GM18868 (cell line): ENCODE data around the gene CPS1.

ENCODE experiments used
- ATAC-seq: cut with Tn5 transposase; IDR thresholded peaks from one replicate; pipeline ENCODE4 v1.9.1; 2021; ENCODE audit warnings: mild to moderate bottlenecking, moderate library complexity; ENCODE audit not compliant: unreplicated experiment

CPS1 gene

DNA sequence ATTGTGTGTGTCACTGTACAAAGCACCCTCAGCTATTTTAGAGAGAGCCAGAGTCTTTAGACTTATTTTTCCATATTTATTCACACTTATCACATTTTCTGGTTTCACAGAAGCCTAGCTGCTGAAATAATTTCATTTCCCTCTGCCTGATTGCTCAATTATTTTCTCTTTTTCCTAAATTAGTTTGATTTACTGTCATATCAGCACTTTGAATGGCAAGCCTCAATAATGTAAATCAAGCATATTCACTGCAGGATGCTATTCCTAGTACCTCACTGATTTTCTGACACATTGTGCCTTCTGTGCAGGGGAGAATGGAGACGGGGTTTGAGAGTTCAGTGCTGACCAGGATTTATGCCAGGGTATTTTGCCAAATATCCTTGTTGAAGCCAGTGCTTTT, 48.3 kb downstream of the CPS1 start:
- ATAC-seq = no peak

DNA sequence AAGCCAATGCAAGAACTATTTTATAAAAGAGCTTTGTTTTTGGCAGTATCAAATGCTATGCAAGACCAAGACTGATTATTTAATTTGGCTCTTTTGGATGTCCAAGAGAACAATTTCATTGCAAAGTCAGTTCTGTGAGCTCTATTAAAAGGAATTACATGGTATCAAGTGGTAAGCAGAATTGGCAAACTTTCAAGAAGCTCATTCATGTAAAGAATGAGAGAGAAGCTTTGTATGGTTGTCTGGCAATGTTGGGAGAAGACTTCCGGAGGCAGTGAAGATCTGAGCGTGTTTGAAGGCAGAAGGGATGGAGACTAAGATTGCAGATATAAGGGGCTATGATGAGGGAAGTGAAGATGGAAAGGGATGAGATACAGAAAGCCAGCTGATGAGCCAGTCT, 49.6 kb downstream of the CPS1 start:
- no peak for ATAC-seq

DNA sequence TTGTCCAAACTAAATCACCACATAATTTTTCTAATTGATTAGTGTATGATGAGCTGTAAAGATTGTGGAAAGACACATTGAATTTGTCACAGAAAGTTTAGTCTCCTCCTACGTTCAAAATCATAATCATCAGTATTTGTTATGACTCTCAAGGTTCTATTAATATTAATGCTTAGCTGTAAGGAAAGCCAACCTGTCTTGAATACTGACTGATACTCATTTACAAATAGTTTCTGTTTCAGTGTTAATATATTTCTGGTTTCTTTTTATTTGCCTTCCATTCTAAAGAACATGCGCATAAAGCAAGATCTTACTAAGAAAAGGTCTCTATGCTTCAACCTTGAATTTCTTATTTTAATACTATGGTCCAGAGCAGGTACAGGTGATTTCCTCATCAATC, 55.1 kb downstream of the CPS1 start:
- ATAC-seq = peak; percentile 81

DNA sequence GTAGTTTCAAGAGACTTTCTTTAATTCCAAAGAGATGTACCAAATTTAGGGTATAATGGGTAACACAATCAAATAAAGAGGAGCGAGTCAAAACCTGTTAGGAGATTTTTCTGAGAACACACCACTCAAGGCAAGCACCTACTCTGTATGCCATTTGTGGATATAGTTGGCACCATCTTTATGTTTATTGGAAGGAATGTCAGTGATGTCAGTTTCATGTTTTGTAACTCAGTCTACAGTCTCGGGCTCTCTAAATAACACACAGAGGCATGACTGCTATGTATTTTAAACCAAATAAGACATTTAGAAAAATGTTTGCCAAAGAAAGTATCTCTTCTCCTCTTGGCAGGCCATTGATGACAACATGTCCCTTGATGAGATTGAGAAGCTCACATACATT, 59.7 kb downstream of the CPS1 start:
- ATAC-seq = no peak

DNA sequence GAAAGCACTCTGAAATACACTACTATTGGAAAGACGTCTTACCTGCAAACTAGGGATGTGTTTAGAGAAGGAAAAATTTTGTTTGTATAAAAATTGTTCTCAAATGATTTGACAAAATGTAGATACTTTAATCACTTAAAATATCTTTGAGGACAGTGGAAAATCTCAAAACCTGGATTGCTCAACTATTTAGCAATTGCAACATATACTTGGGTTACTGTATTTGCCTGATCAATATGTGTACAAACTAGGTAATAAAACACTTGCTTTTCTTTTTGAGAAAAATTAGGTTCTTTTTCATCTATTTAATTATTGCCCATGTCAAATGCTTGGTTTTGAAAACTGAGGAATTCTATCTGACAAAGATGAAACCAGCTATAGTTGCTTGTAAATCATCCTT, 60.9 kb downstream of the CPS1 start:
- no peak for ATAC-seq

DNA sequence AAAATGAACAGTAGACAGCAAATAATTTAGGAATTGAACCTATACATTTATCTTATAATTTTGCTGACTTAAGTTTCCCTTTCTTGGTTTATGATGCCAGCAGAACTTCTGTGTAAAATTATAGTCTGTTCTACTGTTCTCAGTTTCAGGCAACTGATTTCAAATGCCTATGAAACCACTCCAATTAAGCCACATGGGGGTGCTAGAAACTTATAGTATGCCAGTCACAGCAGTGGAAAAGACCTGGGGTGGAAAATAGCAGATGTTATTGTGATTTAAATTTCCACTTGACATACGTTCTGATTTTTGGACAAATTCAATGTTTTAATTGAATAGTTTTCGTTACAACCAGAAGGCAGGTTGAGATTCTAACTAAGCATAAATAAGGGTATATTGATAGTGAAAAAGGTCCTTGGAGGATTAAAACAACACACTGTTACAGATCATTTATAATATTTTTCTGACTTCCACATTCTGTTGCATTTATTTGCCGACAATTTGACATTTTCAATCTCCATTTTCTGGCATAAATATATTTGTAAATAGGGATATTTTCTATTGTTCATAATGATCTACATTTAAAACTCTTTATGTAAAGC, 61.4 kb downstream of the CPS1 start:
- ATAC-seq = peak; percentile 90

DNA sequence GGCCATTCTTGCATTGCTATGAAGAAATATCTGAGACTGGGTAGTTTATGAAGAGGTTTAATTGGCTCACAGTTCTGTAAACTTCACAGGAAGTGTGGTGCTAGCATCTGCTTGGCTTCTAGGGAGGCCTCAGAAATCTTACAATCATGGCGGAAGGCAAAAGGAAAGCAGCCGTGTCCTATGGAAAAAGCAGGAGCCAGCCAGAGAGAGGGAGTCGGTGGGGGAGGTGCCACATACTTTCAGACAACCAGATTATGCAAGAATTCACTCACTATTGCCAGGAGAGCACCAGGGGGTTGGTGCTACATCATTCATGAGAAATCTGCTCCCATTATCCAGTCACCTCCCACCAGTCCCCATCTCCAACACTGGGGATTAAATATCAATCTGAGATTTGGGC, 64.1 kb downstream of the CPS1 start:
- ATAC-seq = no peak

DNA sequence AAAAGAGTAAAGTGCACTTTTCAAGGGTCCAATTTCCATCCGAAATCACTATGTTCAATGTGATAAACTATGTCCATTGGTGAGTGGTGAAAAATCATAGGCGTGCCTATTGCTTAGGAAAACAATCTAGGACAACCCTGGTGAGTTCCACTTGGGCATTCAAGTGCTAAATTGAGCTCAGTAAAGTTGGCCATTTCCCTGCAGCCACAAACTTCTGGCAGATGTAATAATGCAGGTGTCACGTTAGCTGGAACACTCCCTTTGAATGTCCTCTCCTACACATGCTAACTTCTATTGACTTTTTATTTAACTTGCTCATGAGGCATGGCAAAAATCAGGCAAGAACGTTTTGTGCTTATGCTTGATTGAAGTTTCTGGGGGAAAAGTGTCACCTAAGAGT, 67.1 kb downstream of the CPS1 start:
- no peak for ATAC-seq

DNA sequence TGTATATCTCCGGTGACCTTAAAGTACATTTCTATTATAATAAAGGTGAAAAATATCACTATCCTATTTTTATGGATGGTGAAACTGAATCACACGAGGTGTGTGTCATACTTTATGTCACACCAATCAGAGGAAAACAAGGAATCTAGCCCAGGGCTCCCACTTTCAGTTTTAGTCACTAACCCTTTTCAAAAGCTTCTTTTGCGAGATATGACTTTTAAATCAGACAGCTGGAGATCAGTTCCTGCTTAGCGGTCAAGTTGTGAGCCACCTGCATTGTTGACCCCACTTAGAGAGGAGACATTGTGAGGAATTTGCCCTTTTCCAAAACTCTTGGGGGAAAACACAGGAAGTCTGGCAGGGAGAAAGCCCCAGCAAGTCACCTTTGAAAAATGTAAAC, 70.5 kb downstream of the CPS1 start:
- no peak for ATAC-seq

DNA sequence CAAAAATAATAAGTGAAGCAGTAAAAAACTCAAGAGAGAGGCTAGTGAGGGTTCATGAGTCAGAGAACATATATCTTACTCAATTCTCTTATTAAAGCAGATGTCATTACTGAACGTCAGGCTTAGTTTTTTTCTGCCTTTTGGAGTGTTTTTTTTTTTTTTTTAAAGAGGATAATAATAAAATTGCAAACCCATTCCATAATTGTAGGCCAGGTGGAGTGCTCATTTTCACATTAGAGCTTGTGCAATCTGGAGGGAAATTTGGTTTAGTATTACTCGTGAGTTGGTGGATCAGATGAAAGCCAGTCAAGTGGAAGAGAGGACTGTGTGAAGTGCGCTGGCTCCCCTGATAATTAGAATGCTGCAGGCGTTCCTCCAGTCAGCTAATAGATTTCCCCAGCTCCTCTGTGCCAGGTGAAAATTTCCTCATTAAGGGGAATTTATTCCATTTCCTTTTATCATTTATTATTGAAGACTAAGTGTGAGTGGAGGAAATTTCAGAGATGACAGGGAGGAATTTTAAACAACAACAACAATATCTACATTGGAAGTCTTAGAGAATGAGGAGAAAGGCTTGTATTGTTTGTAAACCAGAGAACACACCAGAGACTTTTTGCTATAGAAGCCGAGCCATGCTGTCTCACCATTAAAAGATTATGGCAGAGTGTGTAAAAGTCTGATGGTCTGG, 74.6 kb downstream of the CPS1 start:
- no peak for ATAC-seq

DNA sequence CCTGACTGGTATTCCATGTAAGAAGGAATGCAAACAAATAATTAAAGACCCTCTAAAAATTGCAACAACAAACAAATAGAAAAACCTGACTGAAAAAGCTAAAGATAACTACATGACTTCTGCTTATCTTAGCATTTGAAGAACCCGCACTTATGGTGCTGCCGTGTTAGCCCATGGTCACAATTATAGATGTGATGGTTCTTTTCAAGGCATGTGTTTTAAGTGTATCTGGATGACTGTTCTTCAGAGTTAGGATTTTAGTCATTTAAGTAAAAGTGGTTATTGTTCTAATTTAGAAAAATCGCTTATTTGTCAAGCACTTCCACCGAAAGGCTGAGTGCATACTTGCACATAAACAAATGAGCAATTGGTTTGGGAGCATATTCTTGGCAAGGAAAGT, 77.3 kb downstream of the CPS1 start:
- ATAC-seq = no peak

DNA sequence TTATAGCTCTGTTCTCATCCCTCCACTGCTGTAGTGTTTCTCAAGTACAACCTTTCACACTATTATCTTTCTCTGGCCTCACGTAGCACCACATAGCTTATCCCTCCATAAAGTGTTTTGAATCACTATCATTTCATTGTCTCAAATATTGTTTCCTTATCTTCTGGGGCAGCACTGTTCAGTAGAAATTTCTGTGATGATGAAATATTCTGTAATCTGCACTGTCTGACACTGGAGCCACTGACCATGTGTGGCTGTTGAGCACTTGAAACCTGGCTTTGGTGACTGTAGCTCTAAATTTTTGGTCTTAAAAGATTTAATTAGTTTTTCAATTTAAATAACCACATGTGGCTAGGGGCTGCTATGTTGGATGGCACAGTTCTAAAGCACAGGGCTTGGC, 78.9 kb downstream of the CPS1 start:
- ATAC-seq = no peak

DNA sequence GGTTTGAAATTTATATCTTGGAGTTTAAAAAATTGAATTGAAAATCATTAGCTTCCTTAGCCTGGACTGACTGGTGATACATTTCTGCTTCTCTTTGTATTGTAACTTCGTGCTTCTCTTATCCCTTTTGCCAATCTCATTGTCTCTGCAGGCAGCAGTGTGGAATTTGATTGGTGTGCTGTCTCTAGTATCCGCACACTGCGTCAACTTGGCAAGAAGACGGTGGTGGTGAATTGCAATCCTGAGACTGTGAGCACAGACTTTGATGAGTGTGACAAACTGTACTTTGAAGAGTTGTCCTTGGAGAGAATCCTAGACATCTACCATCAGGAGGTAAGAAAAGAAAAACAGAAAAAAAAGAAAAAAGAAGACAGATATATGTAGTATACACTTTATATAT, 85.9 kb downstream of the CPS1 start:
- ATAC-seq = no peak

DNA sequence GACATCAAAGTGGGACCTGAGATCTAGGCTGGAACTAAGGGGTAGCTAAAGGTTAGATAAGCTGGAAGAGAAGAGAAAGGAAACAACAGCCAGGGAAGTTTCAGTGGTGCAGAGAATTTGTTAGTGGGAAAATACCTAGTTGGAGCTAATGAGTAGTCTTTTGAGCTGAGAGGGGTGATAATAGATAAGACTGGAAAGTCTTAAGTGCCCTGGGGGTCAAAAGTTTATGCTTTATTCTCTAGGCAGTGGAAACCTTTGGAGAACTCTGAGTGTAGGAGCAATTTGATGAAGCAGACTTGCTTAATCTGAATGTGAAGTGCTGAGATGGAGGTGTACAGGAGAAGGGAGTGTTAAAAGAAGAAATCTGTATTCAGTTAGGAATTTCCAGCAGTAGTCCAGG, 90.8 kb downstream of the CPS1 start:
- ATAC-seq = no peak

DNA sequence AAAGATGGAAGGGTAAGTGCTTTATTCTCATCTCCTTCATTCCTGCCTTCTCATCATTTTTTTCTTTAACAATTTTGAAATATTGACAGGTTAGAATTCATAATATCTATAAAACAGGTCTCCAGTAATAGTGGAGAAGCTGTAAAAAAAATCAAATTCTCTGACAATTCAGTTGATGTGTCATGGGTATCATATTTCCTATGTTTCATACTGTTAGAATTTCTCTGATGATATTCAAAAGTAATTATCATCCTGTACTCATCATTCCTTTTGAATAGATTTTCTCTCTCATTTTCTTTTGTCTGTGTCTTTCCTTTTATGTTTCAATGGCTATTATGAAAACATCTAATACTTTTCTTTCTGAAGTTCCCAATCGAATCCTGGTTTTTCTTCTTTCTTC, 97.7 kb downstream of the CPS1 start:
- no peak for ATAC-seq

DNA sequence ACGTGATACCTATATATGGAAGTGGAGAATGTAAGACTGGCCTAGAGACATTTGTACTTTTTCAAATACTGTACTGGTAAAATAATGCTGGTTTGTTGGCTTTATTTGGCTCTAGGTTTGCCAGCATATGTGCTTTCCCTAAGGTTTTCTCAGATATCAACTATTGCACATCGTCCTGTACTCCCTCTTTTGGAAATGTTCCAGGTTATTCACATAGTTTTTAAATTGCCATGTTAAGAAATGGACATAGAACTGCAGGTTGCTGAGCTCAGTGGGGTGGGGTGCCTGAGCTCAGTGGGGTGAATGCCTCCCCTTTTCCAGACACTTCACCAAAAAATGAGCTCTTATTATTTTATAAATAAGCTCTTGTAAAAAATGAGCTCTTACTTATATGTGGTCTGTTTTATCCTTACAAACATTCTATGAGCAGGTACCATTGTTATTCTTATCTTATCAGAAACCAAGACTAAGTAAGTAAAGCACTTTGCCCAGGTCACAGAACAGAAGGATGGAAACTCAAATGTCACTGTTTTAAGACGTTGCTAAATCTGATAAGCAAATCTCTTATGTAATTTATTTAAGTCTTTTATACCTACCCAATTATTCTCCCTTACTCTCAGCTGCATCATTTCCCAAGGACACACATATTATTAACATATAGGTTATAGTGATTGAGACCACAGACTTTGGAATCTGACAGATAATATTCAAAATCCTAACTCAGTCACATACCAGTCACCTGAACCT, 99.0 kb downstream of the CPS1 start:
- no peak for ATAC-seq

DNA sequence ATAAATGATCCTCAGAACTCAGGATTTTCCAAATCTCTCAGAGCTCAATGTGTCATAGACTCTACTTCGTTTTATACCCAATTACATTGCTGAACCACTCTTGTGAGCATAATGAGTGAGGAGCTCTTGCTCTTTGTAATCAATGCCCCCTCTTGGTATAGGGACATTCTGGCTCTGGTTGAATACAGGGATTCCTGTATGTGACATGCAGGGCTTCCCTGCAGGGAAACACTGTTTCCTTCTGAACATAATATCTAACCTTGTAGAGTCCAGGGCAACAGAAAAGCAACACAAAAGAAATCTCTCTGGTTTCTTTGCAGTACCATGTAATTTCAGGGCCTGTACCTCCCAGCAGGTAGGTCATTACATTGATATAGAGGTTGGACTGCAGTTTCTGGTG, 101.5 kb downstream of the CPS1 start:
- no peak for ATAC-seq

DNA sequence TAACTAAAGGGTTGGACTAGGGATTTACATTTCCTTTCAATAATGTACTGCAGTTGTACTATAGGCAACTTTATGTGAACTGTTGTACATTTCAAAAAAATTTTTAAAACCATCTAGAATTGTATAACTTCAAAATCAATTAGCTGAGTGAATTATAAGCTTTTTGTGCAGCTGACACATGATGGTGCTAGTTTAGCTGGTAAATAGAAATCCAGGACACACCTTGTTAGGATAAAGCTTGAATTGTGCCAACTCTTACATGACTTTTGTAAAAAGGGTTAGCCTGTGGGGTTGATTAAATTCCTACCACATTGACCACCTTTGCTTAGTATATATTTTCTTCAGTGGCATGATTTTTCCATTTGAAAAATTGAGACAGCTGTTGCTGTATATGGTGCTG, 104.4 kb downstream of the CPS1 start:
- no peak for ATAC-seq

DNA sequence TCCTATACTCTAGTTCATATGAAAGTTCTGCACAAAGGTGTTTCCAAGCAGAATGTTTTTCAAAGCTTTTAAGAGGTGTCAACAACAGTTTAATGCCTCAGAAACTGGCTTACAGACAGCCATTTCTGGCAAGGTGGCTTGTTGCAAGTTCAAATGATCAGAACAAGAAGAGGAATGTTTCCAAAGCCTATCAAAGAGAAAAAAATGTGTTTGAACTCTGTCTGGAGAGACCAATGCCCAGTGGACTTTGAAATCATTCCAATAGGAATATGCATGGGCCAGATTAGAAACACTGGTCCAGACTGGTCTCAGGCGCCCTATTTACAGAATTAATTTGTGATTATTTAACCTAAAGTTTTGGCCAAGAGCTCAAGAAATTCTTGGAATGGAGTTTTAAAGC, 106.2 kb downstream of the CPS1 start:
- no peak for ATAC-seq

DNA sequence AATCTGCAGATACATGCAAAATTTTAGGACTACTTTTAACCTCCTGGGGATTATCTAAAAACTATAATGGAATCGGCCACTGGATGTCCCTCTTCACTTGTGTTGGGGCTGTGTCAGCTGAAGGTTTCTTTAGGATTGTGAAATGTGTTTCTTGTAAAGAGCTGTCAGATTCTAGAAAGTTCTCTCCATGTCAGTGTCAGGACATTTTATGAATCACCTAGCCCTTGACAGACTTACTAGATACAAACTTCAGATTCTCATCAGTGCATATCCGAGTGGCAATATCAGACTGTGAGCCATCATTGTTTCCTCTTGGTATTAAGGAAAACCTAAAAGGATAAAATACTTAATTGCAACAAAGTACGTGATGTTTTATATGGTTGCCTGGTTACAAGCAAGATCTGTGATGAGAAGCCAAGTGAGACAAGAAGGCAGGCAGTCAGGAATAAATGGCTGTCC, 107.3 kb downstream of the CPS1 start:
- ATAC-seq = no peak

DNA sequence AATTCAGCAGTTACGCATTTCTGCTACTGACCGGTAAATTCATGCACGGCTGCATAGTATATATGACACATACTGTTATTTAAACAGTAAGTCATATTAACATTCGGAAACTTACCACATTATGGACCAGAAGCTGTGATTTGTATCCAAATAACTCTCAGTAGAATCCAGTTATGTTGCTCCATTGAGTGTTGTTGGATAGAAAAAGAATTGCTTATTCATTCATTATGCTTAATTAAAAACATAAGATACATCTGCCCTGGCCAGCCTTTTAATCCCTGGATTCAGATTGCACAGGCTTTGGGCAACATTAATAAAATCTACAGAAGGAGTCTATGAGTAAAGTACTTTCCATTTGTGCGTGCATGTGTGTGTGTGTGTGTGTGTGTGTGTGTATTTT, 111.3 kb downstream of the CPS1 start:
- no peak for ATAC-seq

DNA sequence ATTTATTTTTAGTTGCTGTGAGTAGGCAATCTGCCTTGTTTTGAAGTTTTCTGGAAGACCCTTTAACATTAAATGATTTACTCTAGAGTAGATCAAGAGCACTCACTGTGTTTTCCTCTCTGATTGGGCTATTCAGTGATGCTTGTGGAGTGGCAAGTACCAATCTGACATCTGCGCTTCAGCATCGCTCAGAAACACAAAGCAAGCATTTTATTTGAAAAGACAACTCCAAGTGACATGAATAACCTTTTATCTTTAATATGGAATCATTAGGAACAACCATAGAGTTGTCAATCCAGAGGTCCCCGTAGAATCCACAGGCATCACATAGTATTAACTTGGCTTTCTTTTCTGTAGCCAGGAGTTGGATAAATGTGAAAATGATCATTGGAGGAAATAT, 114.7 kb downstream of the CPS1 start:
- ATAC-seq = no peak
